B cell (primary cell): ENCODE measurements around the gene CASZ1.

Experiments
- EZH2 ChIP-seq: IDR thresholded peaks from 2 replicates; pipeline ENCODE4 v1.6.1; 2012; ENCODE audit warnings: borderline replicate concordance, low read depth, mild to moderate bottlenecking, moderate library complexity, low read length; ENCODE audit not compliant: insufficient read depth, poor library complexity, severe bottlenecking
- TF ChIP-seq, protein P1 (sequence below): fragments of 200-600 bp; IDR thresholded peaks from one replicate; pipeline ENCODE4 v1.8.0; 2022; ENCODE audit warnings: antibody characterized with exemption, mild to moderate bottlenecking

DNA sequence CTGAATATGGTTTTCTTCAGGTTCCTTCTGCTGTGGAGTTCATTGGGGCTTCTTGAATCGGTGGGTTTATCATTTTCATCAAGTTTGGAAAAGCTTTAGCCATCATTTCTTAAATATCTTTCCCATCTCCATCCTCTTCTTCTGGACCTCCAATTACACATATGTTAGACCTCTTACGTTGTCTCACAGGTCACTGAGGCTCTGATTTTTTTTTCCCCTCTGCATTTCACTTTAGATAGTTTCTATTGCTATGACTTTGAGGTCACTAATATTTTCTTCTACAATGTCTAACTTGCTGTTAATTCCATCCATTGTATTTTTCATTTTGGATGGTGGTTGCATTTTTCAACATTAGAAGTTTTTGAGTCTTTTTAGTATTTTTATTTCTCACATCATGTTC is 47.3 kb upstream of the CASZ1 start:
- TF ChIP-seq, protein P1, sequence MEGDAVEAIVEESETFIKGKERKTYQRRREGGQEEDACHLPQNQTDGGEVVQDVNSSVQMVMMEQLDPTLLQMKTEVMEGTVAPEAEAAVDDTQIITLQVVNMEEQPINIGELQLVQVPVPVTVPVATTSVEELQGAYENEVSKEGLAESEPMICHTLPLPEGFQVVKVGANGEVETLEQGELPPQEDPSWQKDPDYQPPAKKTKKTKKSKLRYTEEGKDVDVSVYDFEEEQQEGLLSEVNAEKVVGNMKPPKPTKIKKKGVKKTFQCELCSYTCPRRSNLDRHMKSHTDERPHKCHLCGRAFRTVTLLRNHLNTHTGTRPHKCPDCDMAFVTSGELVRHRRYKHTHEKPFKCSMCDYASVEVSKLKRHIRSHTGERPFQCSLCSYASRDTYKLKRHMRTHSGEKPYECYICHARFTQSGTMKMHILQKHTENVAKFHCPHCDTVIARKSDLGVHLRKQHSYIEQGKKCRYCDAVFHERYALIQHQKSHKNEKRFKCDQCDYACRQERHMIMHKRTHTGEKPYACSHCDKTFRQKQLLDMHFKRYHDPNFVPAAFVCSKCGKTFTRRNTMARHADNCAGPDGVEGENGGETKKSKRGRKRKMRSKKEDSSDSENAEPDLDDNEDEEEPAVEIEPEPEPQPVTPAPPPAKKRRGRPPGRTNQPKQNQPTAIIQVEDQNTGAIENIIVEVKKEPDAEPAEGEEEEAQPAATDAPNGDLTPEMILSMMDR = no peak
- TF ChIP-seq EZH2 = no peak
